HEK293 (cell line): ENCODE results near the gene IGFBPL1.

Source experiments
- AEBP2 ChIP-seq: fragments of 450-650 bp; formaldehyde crosslinking; IDR thresholded peaks from 2 replicates; pipeline ENCODE4 v1.5.1; 2016; ENCODE audit warnings: missing biosample characterization, missing genetic modification characterization, borderline replicate concordance
- CTCF ChIP-seq: fragments of 450-650 bp; formaldehyde crosslinking; IDR thresholded peaks from 2 replicates; pipeline ENCODE4 v1.5.1; 2016; ENCODE audit warnings: missing biosample characterization, missing genetic modification characterization
- OSR2 ChIP-seq: fragments of 450-650 bp; formaldehyde crosslinking; IDR thresholded peaks from 2 replicates; pipeline ENCODE4 v1.5.1; 2016; ENCODE audit warnings: missing biosample characterization, missing genetic modification characterization
- PRDM1 ChIP-seq: fragments of 450-650 bp; formaldehyde crosslinking; IDR thresholded peaks from 2 replicates; pipeline ENCODE4; 2016; ENCODE audit warnings: missing biosample characterization, missing genetic modification characterization
- YY2 ChIP-seq: fragments of 450-650 bp; formaldehyde crosslinking; IDR thresholded peaks from 2 replicates; pipeline ENCODE4 v1.5.1; 2016; ENCODE audit warnings: missing biosample characterization, missing genetic modification characterization
- ZBTB10 ChIP-seq: fragments of 450-650 bp; formaldehyde crosslinking; IDR thresholded peaks from 2 replicates; pipeline ENCODE4 v1.5.1; 2016; ENCODE audit warnings: missing biosample characterization, missing genetic modification characterization
- ZNF10 ChIP-seq: fragments of 450-650 bp; formaldehyde crosslinking; IDR thresholded peaks from 2 replicates; pipeline ENCODE4 v1.5.1; 2017; ENCODE audit warnings: missing biosample characterization, missing genetic modification characterization
- ZNF510 ChIP-seq: fragments of 450-650 bp; formaldehyde crosslinking; IDR thresholded peaks from 2 replicates; pipeline ENCODE4 v1.5.1; 2018; ENCODE audit warnings: mild to moderate bottlenecking, missing genetic modification characterization, missing biosample characterization; ENCODE audit not compliant: insufficient replicate concordance

- TF ChIP-seq AEBP2 (tag by site-specific recombination): no peak
- no peak for TF ChIP-seq OSR2 (tag by site-specific recombination)
- no peak for TF ChIP-seq PRDM1 (tag by site-specific recombination)
- no peak for TF ChIP-seq CTCF (tag by site-specific recombination)
- no peak for TF ChIP-seq ZBTB10 (tag by site-specific recombination)
- TF ChIP-seq ZNF510 (tag by site-specific recombination): no peak
- no peak for TF ChIP-seq ZNF10 (tag by site-specific recombination)
- TF ChIP-seq YY2 (tag by site-specific recombination): no peak
These were observed 48.7 kb downstream of the IGFBPL1 start for GRCh38 chr9:38375572-38375963.
